NT2/D1 (cell line): ENCODE results near the gene PPP1R37.

Source experiments
- DNase-seq: peaks from one replicate; pipeline ENCODE4 v3.0.0-alpha.2; 2011; ENCODE audit warnings: low read depth, low spot score
- H3K27me3 ChIP-seq: 2 replicates; pipeline ENCODE4 v1.6.0; 2011; ENCODE audit warnings: mild to moderate bottlenecking; ENCODE audit not compliant: insufficient read length, insufficient read depth
- H3K36me3 ChIP-seq: 2 replicates; pipeline ENCODE4 v1.6.1; 2011; ENCODE audit warnings: mild to moderate bottlenecking, low read length, mixed read lengths; ENCODE audit not compliant: insufficient read depth, insufficient read length
- H3K4me1 ChIP-seq: 2 replicates; pipeline ENCODE4 v1.5.1; 2011; ENCODE audit not compliant: insufficient read depth, insufficient read length
- H3K4me3 ChIP-seq: 2 replicates; pipeline ENCODE4 v1.5.1; 2011; ENCODE audit warnings: low read depth; ENCODE audit not compliant: insufficient read length
- H3K9ac ChIP-seq: 2 replicates; pipeline ENCODE4 v1.6.0; 2011; ENCODE audit warnings: low read depth; ENCODE audit not compliant: insufficient read length
- H3K9me3 ChIP-seq: 2 replicates; pipeline ENCODE4 v1.5.1; 2011; ENCODE audit warnings: mild to moderate bottlenecking, low read length; ENCODE audit not compliant: insufficient read depth
- SUZ12 ChIP-seq: IDR thresholded peaks from 2 replicates; pipeline ENCODE4 v1.6.1; 2011; ENCODE audit not compliant: insufficient read length, insufficient read depth; ENCODE audit errors: extremely low read depth
- YY1 ChIP-seq: IDR thresholded peaks from 2 replicates; pipeline ENCODE4 v1.6.1; 2011; ENCODE audit not compliant: insufficient read length, insufficient read depth
- ZNF274 ChIP-seq: IDR thresholded peaks from 2 replicates; pipeline ENCODE4 v1.6.1; 2011; ENCODE audit warnings: mild to moderate bottlenecking, low read depth, low read length

The PPP1R37 gene

GRCh38 chr19:45163751-45164460, 70.9 kb downstream of the PPP1R37 start:
- no peak for DNase-seq
- Histone ChIP-seq H3K9ac (peak overlapping the region; percentile 57), H3K4me3 (no peak overlapping the region)

GRCh38 chr19:45164577-45165335, 71.8 kb downstream of the PPP1R37 start:
- DNase-seq = no peak
- Histone ChIP-seq H3K27me3 (peaks cover 9% of the 10 kb centered on the region), H3K4me3 (no peak overlapping the region), H3K4me1 (peaks cover 26% of the 10 kb centered on the region), H3K9me3 (no peaks in the 10 kb centered on the region), H3K9ac (peak overlapping the region; percentile 57), H3K36me3 (no peaks in the 10 kb centered on the region)
- TF ChIP-seq SUZ12 (no peak), YY1 (no peak), ZNF274 (no peak)

More at GRCh38 chr19:45163751-45164460, 70.9 kb downstream of the PPP1R37 start:
- Histone ChIP-seq H3K4me1 (peaks cover 29% of the 10 kb centered on the region), H3K36me3 (no peaks in the 10 kb centered on the region), H3K27me3 (peaks cover 9% of the 10 kb centered on the region), H3K9me3 (no peaks in the 10 kb centered on the region)
- no peak for TF ChIP-seq ZNF274

- DNase-seq = no peak
- no peaks in the 10 kb centered on the region for H3K36me3 ChIP-seq
- H3K4me3 ChIP-seq = no peak overlapping the region
- no peaks in the 10 kb centered on the region for H3K27me3 ChIP-seq
- H3K9me3 ChIP-seq = no peaks in the 10 kb centered on the region
- H3K4me1 ChIP-seq = peaks cover 33% of the 10 kb centered on the region
- TF ChIP-seq ZNF274 (no peak), YY1 (no peak), SUZ12 (no peak)
- H3K9ac ChIP-seq = peak overlapping the region; percentile 32
Observed at GRCh38 chr19:45166723-45167252, 73.8 kb downstream of the PPP1R37 start.

- no peak for DNase-seq
- Histone ChIP-seq H3K36me3 (no peaks in the 10 kb centered on the region), H3K4me1 (peaks cover 26% of the 10 kb centered on the region), H3K4me3 (no peak overlapping the region), H3K9ac (no peak overlapping the region), H3K27me3 (no peaks in the 10 kb centered on the region), H3K9me3 (no peaks in the 10 kb centered on the region)
- TF ChIP-seq ZNF274 = no peak
- no peak for TF ChIP-seq SUZ12
- no peak for TF ChIP-seq YY1
Observed at GRCh38 chr19:45168767-45169351, 75.9 kb downstream of the PPP1R37 start.

GRCh38 chr19:45169602-45170001, 76.6 kb downstream of the PPP1R37 start:
- Histone ChIP-seq H3K36me3 (no peaks in the 10 kb centered on the region), H3K4me1 (peaks cover 20% of the 10 kb centered on the region), H3K27me3 (no peaks in the 10 kb centered on the region), H3K9ac (no peak overlapping the region), H3K4me3 (no peak overlapping the region), H3K9me3 (no peaks in the 10 kb centered on the region)
- no peak for TF ChIP-seq YY1
- TF ChIP-seq ZNF274 = no peak
- no peak for TF ChIP-seq SUZ12
- no peak for DNase-seq

GRCh38 chr19:45170146-45171106, 77.4 kb downstream of the PPP1R37 start:
- Histone ChIP-seq H3K27me3 (no peaks in the 10 kb centered on the region), H3K9ac (peak overlapping the region; percentile 32), H3K4me1 (peaks cover 14% of the 10 kb centered on the region), H3K4me3 (no peak overlapping the region), H3K36me3 (no peaks in the 10 kb centered on the region), H3K9me3 (no peaks in the 10 kb centered on the region)
- no peak for DNase-seq
- TF ChIP-seq ZNF274 (no peak), SUZ12 (no peak), YY1 (no peak)
